Endothelial cell of umbilical vein (primary cell): Measurements from ENCODE around the gene NXPH4. TPM values are rescaled to one million over a fixed set of nuclear protein-coding genes. Genes with fewer than 3 reads are reported as not detected.

Experiments
- BruUV-seq: library from RNA; stranded (reverse); fragments of 400-500 nt; replicated peaks from 2 replicates; lab custom pipeline; 2021; lab: Mats Ljungman, UMichigan
- CTCF ChIA-PET: fragments of 300-600, 350-600 bp; sonication (Branson Sonifier 250); formaldehyde crosslinking; loops from one replicate; lab custom pipeline; 2021; ENCODE audit warnings: antibody characterized with exemption, inconsistent platforms; lab: Charles Lee
- POLR2A ChIA-PET: fragments of 300-600, 350-600 bp; sonication (Branson Sonifier 250); formaldehyde crosslinking; loops from one replicate; lab custom pipeline; 2021; ENCODE audit warnings: antibody characterized with exemption, inconsistent platforms; lab: Charles Lee
- DNase-seq: peaks from one replicate; pipeline ENCODE4 v3.0.0-alpha.2; 2011; ENCODE audit warnings: low read depth, low spot score
- FAIRE-seq: peaks from 2 replicates; lab custom pipeline; 2011; peaks lifted over from hg19 to GRCh38; lab: Jason Lieb, UNC
- H2AFZ ChIP-seq: 2 replicates; pipeline ENCODE4 v1.6.0; 2012; ENCODE audit warnings: low read depth, low read length, control low read depth, inconsistent platforms
- H3K27ac ChIP-seq: 2 replicates; pipeline ENCODE4 v1.5.1; 2011; ENCODE audit warnings: low read depth, mild to moderate bottlenecking, control low read depth, low read length, moderate library complexity; ENCODE audit not compliant: insufficient read depth
- H3K27me3 ChIP-seq, 2 experiments: 2 replicates each; pipeline versions ENCODE4 v1.6.0 to v1.6.1; 2011; ENCODE audit warnings: low read length in 2 of 2, mixed read lengths in 1 of 2; ENCODE audit not compliant: control insufficient read depth in 2 of 2, insufficient read depth in 2 of 2
- H3K36me3 ChIP-seq, 2 experiments: 2 replicates in 1 of 2; 3 replicates in 1 of 2; pipeline ENCODE4 v1.5.1; 2011; ENCODE audit warnings: low read length in 2 of 2, mild to moderate bottlenecking in 1 of 2, moderate library complexity in 1 of 2; ENCODE audit not compliant: control insufficient read depth in 2 of 2, insufficient read depth in 2 of 2; ENCODE audit errors: extremely low read depth in 1 of 2
- H3K4me1 ChIP-seq: 3 replicates; pipeline ENCODE4 v1.5.1; 2011; ENCODE audit warnings: mild to moderate bottlenecking, low read length; ENCODE audit not compliant: control insufficient read depth, insufficient read depth; ENCODE audit errors: extremely low read depth
- H3K4me2 ChIP-seq: 2 replicates; pipeline ENCODE4 v1.6.1; 2011; ENCODE audit warnings: low read length, control low read depth, mixed read lengths; ENCODE audit not compliant: insufficient read depth
- H3K4me3 ChIP-seq, 3 experiments: fragments of 200-600 bp in 1 of 3; sonication (generic), shearing (Covaris generic) in 1 of 3; replicated peaks in 1 of 3; 2 replicates each; pipeline ENCODE4 v1.5.1; 2011 to 2016; ENCODE audit warnings: control low read depth in 3 of 3, low read length in 3 of 3, mild to moderate bottlenecking in 2 of 3, inconsistent platforms in 1 of 3, low read depth in 1 of 3, moderate library complexity in 1 of 3; ENCODE audit not compliant: insufficient read depth in 1 of 3
- H3K79me2 ChIP-seq: 2 replicates; pipeline ENCODE4 v1.6.0; 2012; ENCODE audit warnings: low read length, inconsistent platforms; ENCODE audit not compliant: control insufficient read depth, insufficient read depth
- H3K9ac ChIP-seq: replicated peaks from 2 replicates; pipeline ENCODE3; 2011; ENCODE audit warnings: low read length, control low read depth; ENCODE audit not compliant: insufficient read depth; ENCODE audit errors: extremely low read depth
- H3K9me1 ChIP-seq: replicated peaks from 3 replicates; pipeline ENCODE4 v1.6.0; 2011; ENCODE audit warnings: mild to moderate bottlenecking, low read length; ENCODE audit not compliant: control insufficient read depth, insufficient read depth; ENCODE audit errors: extremely low read depth
- H3K9me3 ChIP-seq: replicated peaks from 2 replicates; pipeline ENCODE4 v1.5.1; 2012; ENCODE audit warnings: low read length, inconsistent platforms; ENCODE audit not compliant: control insufficient read depth, insufficient read depth
- H4K20me1 ChIP-seq: replicated peaks from 2 replicates; pipeline ENCODE3; 2011; ENCODE audit warnings: mild to moderate bottlenecking, low read length; ENCODE audit not compliant: control insufficient read depth, insufficient read depth; ENCODE audit errors: extremely low read depth
- EZH2 ChIP-seq: IDR thresholded peaks from 2 replicates; pipeline ENCODE4 v1.6.1; 2012; ENCODE audit warnings: borderline replicate concordance, low read depth, mild to moderate bottlenecking, moderate library complexity, low read length, inconsistent platforms; ENCODE audit not compliant: severe bottlenecking
- FOS ChIP-seq: IDR thresholded peaks from 2 replicates; pipeline ENCODE4 v1.6.1; 2011; ENCODE audit warnings: mild to moderate bottlenecking, low read length, moderate library complexity, borderline replicate concordance; ENCODE audit not compliant: insufficient read depth
- MYC ChIP-seq: IDR thresholded peaks from one replicate; pipeline ENCODE4 v1.6.1; 2011; ENCODE audit warnings: mild to moderate bottlenecking, low read depth, low read length
- POLR2A ChIP-seq: IDR thresholded peaks from 2 replicates; pipeline ENCODE4 v1.6.1; 2012; ENCODE audit warnings: low read depth, mild to moderate bottlenecking, control low read depth, low read length
- dilution Hi-C: fragments of 300-500 bp; cut with MboI; formaldehyde crosslinking; loops from one replicate; pipeline ENCODE4 v1.15.0; 2019; ENCODE audit warnings: low sequenced_read_pairs; ENCODE audit not compliant: extremely low pct_ligation_motif_present
- intact Hi-C: fragments of 100-400 bp; cut with micrococcal nuclease; formaldehyde crosslinking; loops from one replicate; pipeline ENCODE4 v1.10.0; 2022
- polyA plus RNA-seq, 4 experiments: library from polyadenylated mRNA; depleted of rRNA in 3 of 4; stranded (reverse) in 3 of 4; unstranded in 1 of 4; fragments of >200 nt; gene quantifications; 2 replicates each; pipeline versions ENCODE4 v1.2.1 to v1.2.3, GENCODE V29; 2011 to 2012; ENCODE audit warnings: missing spikeins in 1 of 4
- total RNA-seq: library from RNA; stranded (reverse); gene quantifications from 2 replicates; pipeline ENCODE4 v1.2.3, GENCODE V29; 2021
- TF ChIP-seq, protein P1 (sequence below), 2 donors: IDR thresholded peaks; 1 replicate in 1 of 2; 2 replicates in 1 of 2; pipeline ENCODE4 v1.5.1; 2011; ENCODE audit warnings: low read length in 2 of 2, mild to moderate bottlenecking in 2 of 2, moderate library complexity in 2 of 2, control low read depth in 1 of 2, inconsistent platforms in 1 of 2, low read depth in 1 of 2; ENCODE audit not compliant: insufficient read depth in 1 of 2; ENCODE audit errors: extremely low read depth in 1 of 2

The NXPH4 gene
- total and polyA plus RNA-seq, 2 donors (not counting 3 experiments of a cell fraction or from before 2014, with no cell fraction given) = 0.07 TPM; not detected in 1

DNA sequence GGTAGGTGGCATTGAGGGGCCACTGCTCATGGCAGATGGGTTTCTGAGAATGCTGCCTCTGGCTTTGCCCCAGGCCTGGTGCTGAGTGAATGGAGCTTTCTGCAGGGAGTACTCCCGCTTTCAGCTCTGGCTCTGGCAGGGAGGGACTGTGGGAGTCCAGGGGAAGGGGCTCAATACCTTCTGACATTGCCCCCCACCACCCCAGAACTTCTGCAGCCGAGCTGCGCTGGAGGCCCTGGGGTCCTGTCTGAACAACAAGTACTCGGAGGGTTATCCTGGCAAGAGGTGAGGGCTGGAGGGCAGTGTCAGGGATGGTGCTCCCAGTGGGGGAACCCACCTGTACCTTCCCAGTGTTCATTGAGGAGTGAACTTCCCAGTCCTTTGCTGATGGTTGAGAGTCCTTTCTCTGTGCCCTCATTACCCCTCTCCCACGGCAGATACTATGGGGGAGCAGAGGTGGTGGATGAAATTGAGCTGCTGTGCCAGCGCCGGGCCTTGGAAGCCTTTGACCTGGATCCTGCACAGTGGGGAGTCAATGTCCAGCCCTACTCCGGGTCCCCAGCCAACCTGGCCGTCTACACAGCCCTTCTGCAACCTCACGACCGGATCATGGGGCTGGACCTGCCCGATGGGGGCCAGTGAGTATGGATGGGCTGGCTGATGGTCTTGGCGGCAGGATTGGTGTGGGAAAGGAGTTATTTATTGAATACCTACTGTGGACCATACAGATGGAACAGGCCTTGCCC is 14.9 kb downstream of the NXPH4 start:
- H3K27ac ChIP-seq = no peak overlapping the region

DNA sequence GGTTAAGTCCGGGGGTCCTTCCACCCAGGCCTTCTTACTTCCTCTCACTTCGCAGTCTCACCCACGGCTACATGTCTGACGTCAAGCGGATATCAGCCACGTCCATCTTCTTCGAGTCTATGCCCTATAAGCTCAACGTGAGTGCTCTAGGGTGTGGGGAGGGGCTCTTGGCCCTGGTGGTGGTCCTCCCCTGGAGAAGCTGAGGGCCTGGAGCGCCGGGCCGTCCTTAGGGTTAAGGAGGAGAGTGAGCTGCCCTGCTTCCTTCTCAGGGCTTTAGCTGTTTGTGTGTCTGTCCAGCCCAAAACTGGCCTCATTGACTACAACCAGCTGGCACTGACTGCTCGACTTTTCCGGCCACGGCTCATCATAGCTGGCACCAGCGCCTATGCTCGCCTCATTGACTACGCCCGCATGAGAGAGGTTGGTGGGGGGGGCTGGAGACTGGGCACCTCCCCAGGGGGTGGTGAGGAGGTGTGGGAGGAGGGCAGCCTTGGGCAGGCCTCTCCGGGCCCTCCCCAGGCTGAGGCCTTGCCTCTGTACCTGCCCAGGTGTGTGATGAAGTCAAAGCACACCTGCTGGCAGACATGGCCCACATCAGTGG is 15.7 kb downstream of the NXPH4 start:
- Histone ChIP-seq H3K36me3 (peaks cover 3 to 27% of the 10 kb centered on the region in 2 experiments), H3K4me2 (no peak overlapping the region), H3K9ac (no peak overlapping the region), H4K20me1 (no peaks in the 10 kb centered on the region), H3K4me1 (peaks cover 18% of the 10 kb centered on the region), H3K9me3 (no peaks in the 10 kb centered on the region), H3K9me1 (no peaks in the 10 kb centered on the region), H3K27ac (no peak overlapping the region), H3K79me2 (peaks cover 23% of the 10 kb centered on the region), H3K27me3 (peaks cover 10 to 11% of the 10 kb centered on the region in 2 experiments), H3K4me3 (no peak overlapping the region), H2AFZ (no peak overlapping the region)
- ChIA-PET POLR2A (interaction anchor here (0.6 kb wide), 1 partner anchor 50 kb away, joined by 7 read pairs; no protein-coding TSS in a partner anchor), CTCF (interaction anchor here (3.6 to 5.0 kb wide), 2 partner anchors 8 to 18 kb away, joined by 54 to 129 read pairs; no protein-coding TSS in a partner anchor)
- dilution Hi-C loops (no loop called here), intact Hi-C loops (no loop called here)
- no peak for FAIRE-seq
- TF ChIP-seq POLR2A = peak; percentile 24
- TF ChIP-seq, protein P1, sequence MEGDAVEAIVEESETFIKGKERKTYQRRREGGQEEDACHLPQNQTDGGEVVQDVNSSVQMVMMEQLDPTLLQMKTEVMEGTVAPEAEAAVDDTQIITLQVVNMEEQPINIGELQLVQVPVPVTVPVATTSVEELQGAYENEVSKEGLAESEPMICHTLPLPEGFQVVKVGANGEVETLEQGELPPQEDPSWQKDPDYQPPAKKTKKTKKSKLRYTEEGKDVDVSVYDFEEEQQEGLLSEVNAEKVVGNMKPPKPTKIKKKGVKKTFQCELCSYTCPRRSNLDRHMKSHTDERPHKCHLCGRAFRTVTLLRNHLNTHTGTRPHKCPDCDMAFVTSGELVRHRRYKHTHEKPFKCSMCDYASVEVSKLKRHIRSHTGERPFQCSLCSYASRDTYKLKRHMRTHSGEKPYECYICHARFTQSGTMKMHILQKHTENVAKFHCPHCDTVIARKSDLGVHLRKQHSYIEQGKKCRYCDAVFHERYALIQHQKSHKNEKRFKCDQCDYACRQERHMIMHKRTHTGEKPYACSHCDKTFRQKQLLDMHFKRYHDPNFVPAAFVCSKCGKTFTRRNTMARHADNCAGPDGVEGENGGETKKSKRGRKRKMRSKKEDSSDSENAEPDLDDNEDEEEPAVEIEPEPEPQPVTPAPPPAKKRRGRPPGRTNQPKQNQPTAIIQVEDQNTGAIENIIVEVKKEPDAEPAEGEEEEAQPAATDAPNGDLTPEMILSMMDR (IDR thresholded peaks at IDR 0.05; ENCODE audit: extremely low read depth in 1 of 2, insufficient read depth in 1 of 2, low read depth in 1 of 2, low read length in 2 of 2) = no peak
- no TSS peak for BruUV-seq
- DNase-seq = no peak

More for the DNA sequence above, 14.9 kb downstream of the NXPH4 start:
- BruUV-seq = no TSS peak
- no peak for FAIRE-seq
- Histone ChIP-seq H3K4me3 (no peak overlapping the region), H3K27me3 (peaks cover 6 to 9% of the 10 kb centered on the region in 2 experiments), H3K36me3 (peaks cover 3 to 27% of the 10 kb centered on the region in 2 experiments), H3K4me2 (peak overlapping the region; percentile 77), H3K9me3 (no peaks in the 10 kb centered on the region), H3K9me1 (no peaks in the 10 kb centered on the region), H4K20me1 (no peaks in the 10 kb centered on the region), H3K9ac (peak overlapping the region; percentile 96), H3K4me1 (peaks cover 18% of the 10 kb centered on the region), H3K79me2 (peaks cover 23% of the 10 kb centered on the region), H2AFZ (no peak overlapping the region)
- dilution Hi-C loops (no loop called here), intact Hi-C loops (no loop called here)
- no peak for DNase-seq
- ChIA-PET POLR2A (interaction anchor here (0.6 kb wide), 1 partner anchor 49 kb away, joined by 7 read pairs; no protein-coding TSS in a partner anchor), CTCF (interaction anchor here (3.6 to 5.0 kb wide), 2 partner anchors 9 to 17 kb away, joined by 54 to 129 read pairs; no protein-coding TSS in a partner anchor)
- TF ChIP-seq EZH2 (no peak), POLR2A (no peak), FOS (no peak), MYC (no peak)
